ENCODE measurements around the gene YJEFN3. TPM values are rescaled to one million over a fixed set of nuclear protein-coding genes. Genes with fewer than 3 reads are reported as not detected.
A peak's percentile ranks its signal among the peaks of the same experiment; 100 is the strongest.

The YJEFN3 gene
- total RNA-seq, 1 experiment from 2014 or later: 16.6 TPM

DNA sequence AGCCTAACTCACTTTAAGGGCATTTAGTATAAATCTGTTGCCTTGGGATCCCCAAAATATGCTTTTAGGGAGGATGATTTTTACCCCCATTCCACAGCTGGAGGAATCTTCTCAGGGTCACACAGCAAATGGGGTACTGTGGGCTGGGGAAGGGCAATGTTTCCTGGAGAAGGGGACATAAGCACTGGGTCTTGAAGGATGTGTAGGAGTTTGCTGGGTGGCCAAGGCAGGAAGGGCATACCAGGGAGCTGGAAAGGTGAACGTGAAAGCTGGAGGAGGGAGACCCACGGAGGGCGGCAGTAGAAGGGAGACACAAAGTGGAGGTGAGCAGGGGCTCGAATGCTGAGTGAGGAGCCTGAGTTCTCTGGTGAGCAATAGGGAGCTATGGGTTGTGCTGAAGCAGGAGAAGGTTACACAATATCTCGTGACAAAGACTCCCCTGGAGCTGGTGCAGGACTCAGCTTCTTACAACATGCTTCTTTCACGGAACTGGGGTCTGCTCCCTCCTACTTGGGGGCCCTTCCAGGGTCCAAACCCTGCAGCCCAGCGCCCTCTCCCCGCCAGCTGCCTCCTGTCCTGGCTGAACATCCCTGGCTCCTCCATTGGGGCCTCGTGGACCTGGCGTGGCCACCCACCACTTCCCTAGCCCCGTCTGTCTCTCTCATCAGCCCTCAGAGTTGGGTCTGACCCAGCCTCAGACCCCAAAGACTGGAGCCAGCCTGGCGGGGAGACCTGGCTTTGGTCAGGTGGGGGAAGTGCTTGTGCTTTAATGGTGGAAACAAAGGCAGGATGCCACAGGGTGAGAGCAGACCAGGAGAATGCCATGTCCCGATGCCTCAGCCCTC, 20.4 kb downstream of the YJEFN3 start:
- Histone ChIP-seq H4K20me1 (ENCODE audit: control insufficient read depth, insufficient read depth, insufficient read length) (no peaks in the 10 kb centered on the region), H4K8ac (replicated peaks; ENCODE audit: insufficient read length, low read depth, low read length) (no peak overlapping the region), H3K9me3 (ENCODE audit: control insufficient read depth, low read depth, low read length) (no peaks in the 10 kb centered on the region), H2BK12ac (ENCODE audit: insufficient read length, low read depth, low read length) (no peak overlapping the region), H3K4ac (ENCODE audit: low read depth, low read length) (no peak overlapping the region), H3K79me2 (ENCODE audit: insufficient read depth, low read length) (no peaks in the 10 kb centered on the region), H3T11ph (ENCODE audit: low read length) (no peak overlapping the region), H3K23me2 (ENCODE audit: insufficient read length, low read depth, low read length, poor library complexity, severe bottlenecking) (no peaks in the 10 kb centered on the region), H3K4me2 (ENCODE audit: insufficient read depth, insufficient read length, low read length) (no peak overlapping the region), H2BK5ac (ENCODE audit: insufficient read length, low read length) (no peak overlapping the region), H3K27me3 (ENCODE audit: insufficient read depth, low read length) (no peaks in the 10 kb centered on the region), H3K14ac (ENCODE audit: insufficient read depth, low read length) (no peak overlapping the region), H3K79me1 (ENCODE audit: insufficient read depth, low read depth, low read length, poor library complexity, severe bottlenecking) (no peaks in the 10 kb centered on the region), H2AK5ac (ENCODE audit: insufficient read length, low read length) (no peak overlapping the region), H3K23ac (ENCODE audit: insufficient read length, low read depth, low read length) (no peak overlapping the region), H4K5ac (ENCODE audit: insufficient read length, low read depth, low read length) (no peak overlapping the region), H2BK120ac (ENCODE audit: low read depth, low read length, poor library complexity, severe bottlenecking) (no peak overlapping the region), H3K18ac (ENCODE audit: insufficient read length, low read depth, low read length) (no peak overlapping the region), H4K91ac (ENCODE audit: insufficient read length, low read depth, low read length) (no peak overlapping the region), H2AFZ (ENCODE audit: low read length) (no peak overlapping the region), H2BK15ac (ENCODE audit: low read depth, low read length) (no peak overlapping the region), H3K56ac (ENCODE audit: insufficient read length, low read depth, low read length) (no peak overlapping the region), H3K27ac (ENCODE audit: insufficient read length, low read depth, low read length) (no peak overlapping the region), H3K4me1 (ENCODE audit: insufficient read depth, low read length) (no peaks in the 10 kb centered on the region), H2BK20ac (ENCODE audit: low read depth, low read length, poor library complexity, severe bottlenecking) (no peak overlapping the region), H3K9ac (ENCODE audit: extremely low read depth, insufficient read length, low read length) (no peak overlapping the region)
- WGBS (ENCODE audit: extremely low coverage, insufficient read length, low lambda C conversion rate): no CpG with 5 or more reads among the region's 13 CpGs
- peaks cover 3% of the 10 kb centered on the region; the same call in 1 of the 2 replicates for H3K27me3 Mint-ChIP-seq (ENCODE audit: low read depth)
- TF ChIP-seq CTCF (conservative IDR thresholded peaks at IDR 0.05): no peak
- H3K4me1 Mint-ChIP-seq: peaks cover 0 to 8% of the 10 kb centered on the region in 2 experiments; a peak in 1 of 4 replicates
- H3K36me3 Mint-ChIP-seq (ENCODE audit: insufficient read depth in 1 of 3, low read depth in 3 of 3): no peaks in the 10 kb centered on the region; a peak in 1 of 7 replicates
- no peak for DNase-seq
- no peaks in the 10 kb centered on the region; a peak in 1 of 5 replicates for H3K9me3 Mint-ChIP-seq
- peak overlapping the region in 2 of 3 experiments; percentile 25 to 52; a peak in 1 of 7 replicates for H3K27ac Mint-ChIP-seq
- no peak overlapping the region for H3K4me3 Mint-ChIP-seq

Measured in H9 (cell line).